HUES64 (cell line): ENCODE data around the gene ASB18.

Experiments
- H3K27ac ChIP-seq: 2 replicates; pipeline ENCODE4 v1.7.0; 2013; ENCODE audit warnings: low read depth, low read length, inconsistent platforms
- H3K27me3 ChIP-seq: 2 replicates; pipeline ENCODE4 v1.6.1; 2013; ENCODE audit warnings: mild to moderate bottlenecking, low read length; ENCODE audit not compliant: insufficient read depth
- H3K36me3 ChIP-seq: 2 replicates; pipeline ENCODE4 v1.6.1; 2013; ENCODE audit warnings: mild to moderate bottlenecking, low read length; ENCODE audit not compliant: insufficient read depth
- H3K4me1 ChIP-seq: 2 replicates; pipeline ENCODE4 v1.6.1; 2013; ENCODE audit warnings: mild to moderate bottlenecking, low read length, moderate library complexity; ENCODE audit not compliant: insufficient read depth
- H3K4me3 ChIP-seq: 2 replicates; pipeline ENCODE4 v1.5.1; 2013; ENCODE audit warnings: mild to moderate bottlenecking, low read length, moderate library complexity
- H3K9ac ChIP-seq: 2 replicates; pipeline ENCODE4 v1.6.1; 2013; ENCODE audit warnings: mild to moderate bottlenecking, low read depth, low read length
- H3K9me3 ChIP-seq: 2 replicates; pipeline ENCODE4 v1.6.1; 2013; ENCODE audit warnings: low read depth, low read length; ENCODE audit not compliant: insufficient read depth
- WGBS: fragments of 150-250, 120-280 bp; methylation state at CpG from one replicate; pipeline ENCODE4 v1.1.7; 2013; ENCODE audit warnings: missing lambda C conversion rate; 5-methylcytosine and 5-hydroxymethylcytosine counted together

ASB18 gene

DNA sequence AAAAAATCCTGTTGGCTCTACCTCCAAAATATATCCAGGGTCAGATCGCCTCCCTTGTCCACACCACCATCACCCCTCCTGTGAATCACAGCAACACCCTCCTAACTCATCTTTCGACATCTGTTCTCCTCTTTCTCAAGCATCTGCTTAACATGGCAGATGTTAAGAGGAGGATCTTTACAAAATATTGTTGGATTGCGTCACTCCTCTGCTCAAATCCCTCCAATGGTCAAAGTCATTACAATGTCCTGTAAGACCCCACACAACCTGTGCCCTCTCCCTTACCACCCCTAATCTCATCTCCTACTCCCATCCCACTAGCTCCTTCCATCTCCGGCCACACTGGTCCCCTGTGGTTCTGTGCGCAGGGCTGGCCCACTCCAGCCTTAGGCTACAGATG, 59.3 kb downstream of the ASB18 start:
- Histone ChIP-seq H3K36me3 (no peaks in the 10 kb centered on the region), H3K4me3 (no peak overlapping the region), H3K4me1 (no peaks in the 10 kb centered on the region), H3K27me3 (no peaks in the 10 kb centered on the region), H3K27ac (no peak overlapping the region), H3K9ac (no peak overlapping the region), H3K9me3 (no peaks in the 10 kb centered on the region)
- WGBS = 95% methylated on average over 5 of the region's 5 CpGs

DNA sequence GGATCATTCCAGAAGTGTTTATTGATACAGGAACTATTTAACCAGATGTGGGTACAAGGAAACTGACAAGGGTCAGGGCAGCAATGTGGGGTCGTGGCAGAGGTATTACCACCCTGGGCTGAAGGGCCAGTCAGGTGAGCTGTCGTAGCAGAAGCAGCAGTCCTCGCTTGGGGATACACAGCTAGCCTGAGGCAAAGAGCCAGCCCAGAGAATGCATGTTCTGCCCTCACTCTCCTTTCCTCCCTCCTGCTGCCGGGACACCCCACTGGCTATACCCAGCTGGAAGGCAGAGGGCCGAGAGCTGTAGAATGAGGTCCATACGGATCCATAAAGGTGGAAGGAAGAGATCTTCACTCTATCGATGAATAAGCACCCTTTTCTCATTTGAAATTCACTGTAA, 63.8 kb downstream of the ASB18 start:
- Histone ChIP-seq H3K4me1 (no peaks in the 10 kb centered on the region), H3K36me3 (no peaks in the 10 kb centered on the region), H3K9ac (no peak overlapping the region), H3K27me3 (no peaks in the 10 kb centered on the region), H3K9me3 (no peaks in the 10 kb centered on the region), H3K4me3 (no peak overlapping the region), H3K27ac (no peak overlapping the region)
- 79% methylated on average over 7 of the region's 7 CpGs for WGBS

DNA sequence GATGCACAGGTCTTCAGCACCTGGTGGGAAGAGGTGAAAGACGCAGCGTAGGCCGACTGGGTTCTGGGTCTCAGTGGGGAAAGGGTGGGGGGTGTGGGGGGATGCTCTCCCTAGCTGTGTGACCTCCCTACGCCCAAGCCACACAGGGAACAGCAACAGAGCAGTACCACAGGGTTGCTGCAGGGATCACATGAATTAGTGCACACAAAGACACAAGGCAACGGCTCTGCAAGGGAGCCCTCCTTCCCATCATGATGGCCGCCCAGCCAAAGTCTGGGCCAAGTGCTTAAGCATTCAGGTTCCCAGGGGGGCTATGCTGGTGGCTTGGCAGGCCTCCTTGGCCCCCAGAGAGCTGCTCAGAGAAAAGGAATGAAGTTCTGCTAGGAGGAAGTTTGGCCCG, 67.8 kb downstream of the ASB18 start:
- Histone ChIP-seq H3K27me3 (no peaks in the 10 kb centered on the region), H3K36me3 (no peaks in the 10 kb centered on the region), H3K9me3 (no peaks in the 10 kb centered on the region), H3K4me3 (no peak overlapping the region), H3K4me1 (no peaks in the 10 kb centered on the region), H3K9ac (no peak overlapping the region), H3K27ac (no peak overlapping the region)
- WGBS = 85% methylated on average over 7 of the region's 7 CpGs

DNA sequence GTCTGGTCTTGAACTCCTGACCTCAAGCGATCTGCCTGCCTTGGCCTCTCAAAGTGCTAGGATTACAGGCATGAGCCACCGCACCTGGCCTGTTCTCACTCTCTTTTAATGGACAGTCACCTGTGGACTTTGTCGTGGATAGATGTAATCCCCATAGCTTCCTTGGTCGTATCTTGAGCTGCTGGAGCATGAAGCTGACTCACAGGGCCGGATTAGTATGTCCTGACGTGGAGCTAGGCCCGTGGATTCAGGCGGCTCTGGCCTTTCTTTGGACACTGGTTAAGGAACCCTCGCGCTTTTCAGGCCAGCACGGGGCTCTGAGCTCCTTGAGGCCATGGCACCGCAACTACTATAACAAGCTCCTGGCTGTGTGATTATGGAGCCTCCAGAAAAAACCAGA, 68.5 kb downstream of the ASB18 start:
- Histone ChIP-seq H3K36me3 (no peaks in the 10 kb centered on the region), H3K27ac (no peak overlapping the region), H3K4me3 (no peak overlapping the region), H3K4me1 (no peaks in the 10 kb centered on the region), H3K9me3 (no peaks in the 10 kb centered on the region), H3K9ac (no peak overlapping the region), H3K27me3 (no peaks in the 10 kb centered on the region)
- WGBS = 94% methylated on average over 12 of the region's 12 CpGs

DNA sequence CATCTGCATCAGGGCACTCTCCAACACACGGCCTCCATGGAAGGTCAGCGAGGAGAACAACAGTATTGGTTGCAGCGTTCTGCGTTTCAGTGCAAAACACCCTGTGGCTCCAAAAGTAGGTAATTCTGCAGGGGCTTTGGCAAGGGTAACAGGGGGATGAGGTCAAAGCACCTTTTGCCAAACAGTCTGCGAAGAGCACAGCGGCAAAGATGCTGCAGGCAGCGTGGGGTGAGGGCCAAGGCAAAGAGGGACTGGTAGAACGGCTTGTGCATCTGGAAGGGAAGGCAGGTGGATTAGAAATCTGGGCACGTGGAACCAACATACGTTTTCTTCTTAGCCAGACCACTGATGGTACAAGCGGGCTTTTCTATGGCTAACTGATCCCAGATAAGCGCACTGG, 69.4 kb downstream of the ASB18 start:
- Histone ChIP-seq H3K4me1 (no peaks in the 10 kb centered on the region), H3K9me3 (no peaks in the 10 kb centered on the region), H3K36me3 (no peaks in the 10 kb centered on the region), H3K27me3 (no peaks in the 10 kb centered on the region), H3K27ac (no peak overlapping the region), H3K4me3 (no peak overlapping the region), H3K9ac (no peak overlapping the region)
- WGBS = 96% methylated on average over 12 of the region's 12 CpGs

GRCh38 chr2:236193026-236193425, 71.2 kb downstream of the ASB18 start:
- H3K27ac ChIP-seq = no peak overlapping the region
- H3K36me3 ChIP-seq = no peaks in the 10 kb centered on the region
- H3K4me1 ChIP-seq = no peaks in the 10 kb centered on the region
- no peak overlapping the region for H3K4me3 ChIP-seq
- WGBS = 86% methylated on average over 10 of the region's 10 CpGs
- no peaks in the 10 kb centered on the region for H3K27me3 ChIP-seq
- no peak overlapping the region for H3K9ac ChIP-seq
- H3K9me3 ChIP-seq = no peaks in the 10 kb centered on the region

GRCh38 chr2:236190674-236191073, 73.5 kb downstream of the ASB18 start:
- no peaks in the 10 kb centered on the region for H3K9me3 ChIP-seq
- no peak overlapping the region for H3K27ac ChIP-seq
- H3K4me3 ChIP-seq = no peak overlapping the region
- WGBS = over 99% methylated on average over 2 of the region's 2 CpGs
- no peaks in the 10 kb centered on the region for H3K36me3 ChIP-seq
- H3K4me1 ChIP-seq = no peaks in the 10 kb centered on the region
- H3K9ac ChIP-seq = no peak overlapping the region
- H3K27me3 ChIP-seq = no peaks in the 10 kb centered on the region

GRCh38 chr2:236184701-236185100, 79.5 kb downstream of the ASB18 start:
- H3K9ac ChIP-seq = no peak overlapping the region

GRCh38 chr2:236180831-236181453, 83.3 kb downstream of the ASB18 start:
- Histone ChIP-seq H3K9me3 (0 out of 2 replicates have a peak, but pooled peaks cover 9% of the 10 kb centered on the region), H3K9ac (no peak overlapping the region), H3K36me3 (no peaks in the 10 kb centered on the region), H3K4me3 (no peak overlapping the region), H3K27me3 (peaks cover 55% of the 10 kb centered on the region), H3K27ac (no peak overlapping the region), H3K4me1 (peaks cover 13% of the 10 kb centered on the region)
- WGBS = 30% methylated on average over 4 of the region's 9 CpGs

More at GRCh38 chr2:236184701-236185100, 79.5 kb downstream of the ASB18 start:
- Histone ChIP-seq H3K9me3 (0 out of 2 replicates have a peak, but pooled peaks cover 9% of the 10 kb centered on the region), H3K27me3 (peaks cover 19% of the 10 kb centered on the region), H3K36me3 (no peaks in the 10 kb centered on the region), H3K4me1 (peaks cover 11% of the 10 kb centered on the region), H3K4me3 (no peak overlapping the region), H3K27ac (no peak overlapping the region)
- WGBS = 94% methylated on average over 4 of the region's 4 CpGs

DNA sequence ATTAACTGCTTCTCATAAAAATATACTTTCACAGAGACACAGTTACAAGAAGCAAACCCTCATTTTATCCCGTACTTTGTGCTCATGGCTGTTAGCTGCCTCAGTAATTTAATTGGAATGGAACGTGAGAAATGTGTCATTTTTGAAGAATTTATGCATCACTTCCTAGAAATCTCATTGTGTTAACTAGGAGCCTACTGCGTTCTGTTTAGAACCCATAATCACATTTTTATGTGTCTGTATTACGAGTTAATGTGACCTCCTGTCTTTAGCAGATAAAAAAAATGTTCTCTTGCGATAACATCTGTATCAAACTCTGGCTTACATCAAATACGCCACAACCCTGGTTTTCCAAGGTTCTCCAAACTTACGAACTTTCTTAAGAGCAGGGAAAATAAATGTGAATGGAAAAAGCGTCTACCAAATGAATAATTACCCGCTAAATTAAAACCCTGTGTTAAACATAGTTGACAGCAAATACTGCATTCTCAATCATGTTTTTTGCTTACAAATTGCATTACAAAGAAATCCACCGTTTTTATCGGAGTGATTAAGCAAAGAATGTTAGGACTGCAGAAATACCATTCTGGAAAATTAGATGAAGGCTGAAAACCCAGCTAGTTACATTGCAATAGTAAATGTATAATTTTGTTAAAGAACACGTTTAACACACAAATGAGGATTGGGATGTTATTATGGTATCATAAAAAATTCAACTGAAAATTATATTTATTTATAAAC, 84.0 kb downstream of the ASB18 start:
- Histone ChIP-seq H3K4me1 (peaks cover 18% of the 10 kb centered on the region), H3K4me3 (no peak overlapping the region), H3K9ac (no peak overlapping the region), H3K27me3 (peaks cover 62% of the 10 kb centered on the region), H3K9me3 (0 out of 2 replicates have a peak, but pooled peaks cover 9% of the 10 kb centered on the region), H3K36me3 (no peaks in the 10 kb centered on the region), H3K27ac (no peak overlapping the region)
- 38% methylated on average over 11 of the region's 12 CpGs for WGBS

- H3K27me3 ChIP-seq = peaks cover 70% of the 10 kb centered on the region
- 0 out of 2 replicates have a peak, but pooled peaks cover 1% of the 10 kb centered on the region for H3K9me3 ChIP-seq
- H3K4me3 ChIP-seq = peak overlapping the region; percentile 59
- H3K27ac ChIP-seq = no peak overlapping the region; the same call in 1 of the 2 replicates
- no peaks in the 10 kb centered on the region for H3K36me3 ChIP-seq
- 6% methylated on average over 59 of the region's 59 CpGs for WGBS
- H3K9ac ChIP-seq = no peak overlapping the region
- peaks cover 26% of the 10 kb centered on the region for H3K4me1 ChIP-seq
These were observed 84.8 kb downstream of the ASB18 start for GRCh38 chr2:236179236-236180075.
